HG03520 (cell line): Measurements from ENCODE around the gene TMEM254.
"Not testable (repeated sequence)": the region's sequence is repeated elsewhere in the genome, so short reads cannot be mapped to it uniquely, and the experiment has no call there.

Experiments
- ATAC-seq: cut with Tn5 transposase; IDR thresholded peaks from one replicate; pipeline ENCODE4 v1.9.1; 2021; ENCODE audit warnings: mild to moderate bottlenecking, moderate library complexity; ENCODE audit not compliant: unreplicated experiment

Gene TMEM254, protein sequence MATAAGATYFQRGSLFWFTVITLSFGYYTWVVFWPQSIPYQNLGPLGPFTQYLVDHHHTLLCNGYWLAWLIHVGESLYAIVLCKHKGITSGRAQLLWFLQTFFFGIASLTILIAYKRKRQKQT

DNA sequence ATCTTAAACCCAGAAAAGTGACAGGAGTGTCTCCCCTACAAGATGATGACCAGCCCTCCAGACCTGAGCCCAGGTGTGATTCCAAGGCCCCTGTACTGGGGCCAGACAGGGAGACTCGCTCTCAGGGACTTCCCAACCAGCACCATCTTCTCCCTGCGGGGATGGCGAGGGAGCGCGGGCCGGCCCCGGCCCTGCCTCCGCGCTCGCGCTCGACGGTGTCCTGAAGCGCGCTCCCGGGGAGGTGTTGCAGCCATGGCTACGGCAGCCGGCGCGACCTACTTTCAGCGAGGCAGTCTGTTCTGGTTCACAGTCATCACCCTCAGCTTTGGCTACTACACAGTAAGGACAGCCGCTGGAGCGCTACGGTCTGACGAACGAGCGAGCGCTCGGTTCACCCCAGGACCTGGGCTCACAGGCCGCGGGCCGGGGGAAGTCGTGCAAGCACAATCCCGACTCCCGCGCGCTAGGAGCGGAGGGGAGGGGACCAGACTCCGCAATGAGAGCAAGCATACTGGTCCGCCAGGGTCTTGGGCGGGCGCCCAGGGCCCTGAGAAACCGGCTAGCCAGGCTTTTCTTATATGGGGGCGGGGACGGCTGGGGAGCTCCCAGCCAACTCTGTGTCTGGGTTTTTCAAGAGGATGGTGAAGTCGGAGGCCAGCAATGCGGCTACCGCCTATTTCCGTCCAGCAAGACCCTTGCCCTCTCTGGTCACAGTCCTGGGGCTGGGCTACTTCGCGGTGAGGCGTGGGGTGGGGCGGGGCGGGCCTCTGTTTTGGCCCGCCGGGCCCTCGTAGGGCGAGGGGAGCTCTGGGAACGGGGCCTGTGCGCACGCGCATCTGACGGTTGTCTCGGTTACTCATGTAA lies at the start of gene TMEM254:
Gene TMEM254, plus strand, starts transcription at position 218 of the 864 bp plus-strand sequence. Its CDS starts 35 bp downstream, at position 253.
- peak; percentile 91 for ATAC-seq

GRCh38 chr10:80029205-80029604 lies 49.3 kb upstream of the TMEM254 start:
- ATAC-seq = peak; percentile 91

DNA sequence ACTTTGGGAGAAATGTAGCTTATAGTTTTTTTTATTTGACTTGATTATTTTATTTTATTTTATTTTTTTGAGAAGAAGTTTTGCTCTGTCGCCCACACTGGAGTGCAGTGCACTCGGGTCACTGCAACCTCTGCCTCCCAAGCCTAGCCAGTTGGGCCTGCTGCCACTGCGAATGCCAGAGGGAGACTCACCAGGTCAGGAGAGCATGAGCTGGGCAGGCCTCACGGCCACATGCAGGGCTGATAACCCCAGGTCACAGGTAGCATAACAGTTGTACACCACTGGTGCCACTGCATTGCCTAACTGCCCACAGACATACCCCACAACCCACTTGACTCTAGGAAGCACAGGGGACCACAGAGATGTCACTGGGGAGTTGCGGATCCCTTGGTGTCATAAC lies 48.6 kb upstream of the TMEM254 start:
- ATAC-seq = not testable (repeated sequence)

- ATAC-seq = no peak
Measured at GRCh38 chr10:80032503-80032902, 46.0 kb upstream of the TMEM254 start.

DNA sequence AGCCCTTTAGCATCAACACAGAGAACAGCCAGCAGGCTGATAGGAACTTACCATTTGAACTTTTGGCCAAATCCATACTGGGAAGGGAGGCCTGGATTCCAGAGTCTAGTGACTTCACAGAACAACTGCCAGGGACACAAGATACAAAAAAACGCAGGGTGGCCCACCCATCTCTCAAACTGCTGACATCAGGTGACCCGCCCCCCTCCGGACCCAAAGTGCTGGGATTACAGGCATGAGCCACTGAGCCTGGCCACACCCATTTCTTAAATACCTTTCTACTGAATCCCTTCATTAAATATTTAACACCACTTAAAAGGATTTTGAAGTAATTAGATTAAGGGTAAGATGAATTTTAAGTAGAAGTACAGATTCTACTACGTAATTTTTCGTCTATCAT lies 43.7 kb upstream of the TMEM254 start:
- ATAC-seq = not testable (repeated sequence)

GRCh38 chr10:80035430-80035829 lies 43.0 kb upstream of the TMEM254 start:
- not testable (repeated sequence) for ATAC-seq

DNA sequence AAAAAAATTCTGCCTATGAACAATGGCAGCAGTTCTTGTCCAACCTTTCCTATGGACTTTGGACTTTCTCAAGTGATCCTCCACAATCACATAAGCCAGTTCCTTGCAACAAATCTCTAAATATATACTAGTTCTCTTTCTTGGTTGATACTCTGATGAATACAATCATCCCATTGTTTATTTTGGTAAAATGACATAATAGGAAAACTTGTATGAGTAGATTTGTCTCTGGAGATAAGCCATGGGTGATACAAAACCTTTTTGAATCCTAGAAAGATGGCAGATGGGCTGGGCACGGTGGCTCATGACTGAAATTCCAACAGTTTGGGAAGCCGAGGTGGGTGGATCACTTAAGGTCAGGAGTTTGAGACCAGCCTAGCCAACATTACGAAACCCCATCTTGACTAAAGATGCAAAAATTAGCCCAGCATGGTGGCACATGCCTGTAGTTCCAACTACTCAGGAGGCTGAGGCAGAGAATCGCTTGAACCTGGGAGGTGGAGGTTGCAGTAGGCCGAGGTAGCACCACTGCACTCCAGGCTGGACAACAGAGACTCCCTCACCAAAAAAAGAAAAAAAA lies 41.5 kb upstream of the TMEM254 start:
- ATAC-seq = not testable (repeated sequence)

DNA sequence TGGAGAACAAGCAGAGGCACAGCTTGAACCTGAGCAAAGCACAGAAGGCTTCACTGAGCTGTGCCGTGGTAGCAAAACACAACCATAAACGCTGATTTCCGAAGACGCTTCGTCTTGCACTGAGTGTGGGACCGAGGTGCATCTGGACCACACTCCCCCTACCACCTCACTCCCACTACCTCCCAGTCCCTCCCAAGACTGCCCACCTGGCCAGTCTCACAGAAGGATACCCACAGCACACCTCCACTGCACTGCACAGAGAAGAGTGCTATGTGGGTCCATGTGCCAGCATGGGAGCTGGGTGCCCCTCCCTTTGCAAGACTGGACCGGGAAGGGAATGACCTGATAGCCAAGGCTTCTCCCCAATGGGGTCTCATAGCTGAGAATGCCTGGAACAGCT lies 40.2 kb upstream of the TMEM254 start:
- not testable (repeated sequence) for ATAC-seq

DNA sequence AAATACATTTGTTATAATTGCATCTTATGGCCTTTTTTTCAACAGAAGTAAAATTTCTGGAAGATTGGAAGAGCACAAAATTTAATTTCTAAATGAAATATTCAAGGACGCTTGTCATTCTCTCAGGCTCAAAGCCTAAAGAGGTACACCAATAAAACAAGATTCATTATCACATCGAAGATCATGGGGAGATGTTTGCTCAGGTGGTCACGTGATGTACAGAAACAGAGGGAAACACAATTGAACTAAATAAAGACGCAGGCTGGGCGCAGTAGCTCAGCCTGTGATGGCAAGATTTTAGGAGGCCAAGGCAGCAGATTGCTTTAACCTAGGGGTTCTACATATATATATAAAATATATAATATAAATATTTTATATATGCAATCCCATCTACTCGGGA lies 37.3 kb upstream of the TMEM254 start:
- ATAC-seq = no peak

GRCh38 chr10:80044935-80045334 lies 33.5 kb upstream of the TMEM254 start:
- ATAC-seq = not testable (repeated sequence)

DNA sequence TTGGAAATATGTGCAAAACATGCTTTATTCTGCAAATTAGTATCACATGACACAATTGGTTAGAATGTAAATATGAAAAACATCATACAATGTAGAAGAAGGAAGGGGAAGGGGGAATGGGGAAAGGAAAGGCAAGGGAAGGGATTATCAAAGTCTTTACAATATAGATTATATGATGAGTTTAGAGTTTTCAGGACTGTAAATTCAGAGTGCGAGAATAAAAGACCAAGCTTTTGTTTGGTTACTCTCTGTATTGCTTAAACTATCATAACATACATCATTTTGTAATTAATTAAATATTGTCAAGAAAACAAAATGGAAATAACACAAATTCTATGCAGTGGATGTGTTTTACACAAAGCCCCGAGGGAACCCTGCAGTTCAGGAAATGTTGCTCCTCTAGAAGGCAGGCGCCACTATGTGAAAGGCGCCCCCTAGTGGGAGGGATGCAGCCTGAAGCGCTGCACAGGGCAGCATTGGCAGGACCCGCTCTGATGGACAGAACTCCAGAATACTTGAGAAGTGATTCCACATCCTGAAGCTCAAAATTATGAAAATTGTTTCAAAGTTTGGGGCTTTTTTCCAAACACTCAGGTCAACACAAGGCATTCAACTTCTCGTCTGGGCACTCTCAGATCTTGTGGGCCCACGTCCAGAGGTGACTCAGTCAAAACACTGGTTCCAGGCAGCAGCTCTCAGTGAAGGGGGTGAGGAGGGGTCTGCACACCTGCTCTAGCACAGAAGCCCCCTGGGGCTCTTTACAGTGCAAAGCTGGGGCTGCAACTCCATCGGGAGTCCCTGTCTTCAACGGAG lies 31.6 kb upstream of the TMEM254 start:
- ATAC-seq = peak; percentile 78

GRCh38 chr10:80050752-80051151 lies 27.7 kb upstream of the TMEM254 start:
- ATAC-seq = no peak

DNA sequence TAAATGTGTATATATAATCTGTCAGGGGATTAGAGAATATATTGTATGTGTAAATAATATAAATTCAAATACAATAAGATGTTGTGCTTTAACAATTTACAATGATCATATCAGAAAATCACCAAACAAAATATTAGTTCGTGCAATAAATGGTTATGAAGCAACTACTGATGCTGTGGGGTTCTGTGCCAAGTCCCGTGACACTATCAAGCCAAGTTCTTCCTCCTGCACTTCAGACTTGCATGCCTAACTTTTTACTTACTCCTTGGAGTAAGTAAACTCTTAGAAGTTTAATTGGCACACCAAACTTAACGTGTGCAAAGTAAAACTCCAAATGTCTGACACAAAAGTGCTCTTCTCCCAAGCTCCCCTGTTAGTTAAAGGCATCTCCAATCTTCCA lies 26.5 kb upstream of the TMEM254 start:
- no peak for ATAC-seq

- ATAC-seq = no peak
Measured at GRCh38 chr10:80055760-80056159, 22.7 kb upstream of the TMEM254 start.

- ATAC-seq = no peak
Measured at GRCh38 chr10:80057171-80057570, 21.3 kb upstream of the TMEM254 start.

DNA sequence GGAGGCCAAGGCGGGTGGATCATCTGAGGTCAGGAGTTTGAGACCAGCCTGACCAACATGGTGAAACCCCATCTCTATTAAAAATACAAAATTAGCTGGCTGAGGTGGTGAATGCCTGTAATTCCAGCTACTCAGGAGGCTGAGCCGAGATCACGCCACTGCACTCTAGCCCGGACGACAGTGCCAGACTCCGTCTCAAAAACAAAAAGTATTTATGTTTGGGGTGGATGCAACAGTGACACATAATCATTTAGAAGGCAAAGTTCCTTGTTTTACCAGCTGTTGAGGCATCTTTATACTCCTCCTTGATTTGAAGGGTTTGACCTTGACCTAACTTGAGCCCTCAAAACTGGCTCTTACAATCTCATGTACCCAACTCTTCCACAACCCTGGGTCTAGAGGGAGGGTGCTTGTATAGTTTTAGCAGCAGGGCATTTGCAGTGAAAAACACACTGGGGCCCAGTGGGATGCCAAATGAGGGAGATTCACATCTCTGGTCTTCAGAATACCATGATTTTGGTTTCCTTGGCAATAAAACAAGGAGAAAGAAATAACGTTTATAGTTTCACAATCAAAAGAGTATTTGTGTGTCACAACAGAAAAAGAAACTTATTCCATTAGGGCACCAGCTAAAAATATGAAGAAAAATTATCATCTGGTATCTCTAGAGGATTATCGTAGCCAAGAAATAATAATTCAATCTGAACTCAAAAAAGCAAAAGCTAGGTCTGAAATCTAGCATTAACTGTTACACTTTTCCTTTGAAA lies 14.2 kb upstream of the TMEM254 start:
- no peak for ATAC-seq

DNA sequence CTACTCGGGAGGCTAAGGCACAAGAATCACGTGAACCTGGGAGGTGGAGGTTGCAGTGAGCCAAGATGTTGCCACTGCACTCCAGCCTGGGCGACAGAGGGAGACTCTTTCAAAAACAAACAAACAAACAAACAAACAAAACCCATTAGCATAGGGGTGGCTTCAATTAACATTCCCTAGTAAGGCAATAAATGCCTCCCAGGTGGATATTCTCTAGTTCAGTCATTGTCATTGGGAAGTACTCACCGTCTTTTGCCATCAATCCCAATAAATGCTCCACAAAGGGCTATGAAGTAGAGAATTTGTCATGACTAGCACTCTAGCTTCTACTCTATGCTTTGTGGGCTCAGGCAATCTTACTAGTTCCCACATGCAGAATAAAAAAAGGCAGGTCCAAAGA lies 11.7 kb upstream of the TMEM254 start:
- no peak for ATAC-seq

GRCh38 chr10:80067821-80068220 lies 10.6 kb upstream of the TMEM254 start:
- not testable (repeated sequence) for ATAC-seq

DNA sequence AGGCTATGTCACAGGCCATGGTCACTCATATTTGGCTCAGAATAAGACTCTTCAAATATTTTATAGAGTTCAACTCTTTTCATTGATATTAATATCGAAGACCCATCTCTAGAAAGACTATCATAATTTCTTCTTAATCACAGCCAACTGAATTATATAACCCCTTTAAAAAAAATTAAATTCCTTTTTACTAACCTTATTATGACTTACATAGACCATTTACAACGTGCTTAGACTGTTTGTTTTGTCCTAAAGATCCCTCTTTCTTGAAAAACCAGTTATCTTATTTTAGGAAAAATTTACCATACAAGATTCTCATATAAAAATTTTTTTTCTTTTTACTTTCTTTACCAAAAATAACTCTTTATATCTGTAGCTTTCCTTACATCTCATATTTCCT lies 10.2 kb upstream of the TMEM254 start:
- ATAC-seq = no peak

GRCh38 chr10:80070057-80070456 lies 8.4 kb upstream of the TMEM254 start:
- no peak for ATAC-seq
